KOPT-K1 (cell line): ENCODE data around the gene PFKP.
"Not testable (repeated sequence)": the region's sequence is repeated elsewhere in the genome, so short reads cannot be mapped to it uniquely, and the experiment has no call there.

ENCODE experiments used
- H3K27ac ChIP-seq: fragments of 200-600 bp; sonication (generic); 2 replicates; pipeline ENCODE4 v1.5.1; 2016; ENCODE audit warnings: antibody characterized with exemption, mild to moderate bottlenecking, low read depth, low read length; ENCODE audit not compliant: poor library complexity, severe bottlenecking
- H3K36me3 ChIP-seq: fragments of 200-600 bp; sonication (generic); 2 replicates; pipeline ENCODE4 v1.5.1; 2017; ENCODE audit warnings: antibody characterized with exemption, mild to moderate bottlenecking, low read length, moderate library complexity; ENCODE audit not compliant: insufficient read depth
- H3K9me3 ChIP-seq: fragments of 200-600 bp; sonication (generic); 2 replicates; pipeline ENCODE4 v1.5.1; 2017; ENCODE audit warnings: antibody characterized with exemption, low read length, mild to moderate bottlenecking; ENCODE audit not compliant: insufficient read depth, poor library complexity, severe bottlenecking

Gene PFKP

DNA sequence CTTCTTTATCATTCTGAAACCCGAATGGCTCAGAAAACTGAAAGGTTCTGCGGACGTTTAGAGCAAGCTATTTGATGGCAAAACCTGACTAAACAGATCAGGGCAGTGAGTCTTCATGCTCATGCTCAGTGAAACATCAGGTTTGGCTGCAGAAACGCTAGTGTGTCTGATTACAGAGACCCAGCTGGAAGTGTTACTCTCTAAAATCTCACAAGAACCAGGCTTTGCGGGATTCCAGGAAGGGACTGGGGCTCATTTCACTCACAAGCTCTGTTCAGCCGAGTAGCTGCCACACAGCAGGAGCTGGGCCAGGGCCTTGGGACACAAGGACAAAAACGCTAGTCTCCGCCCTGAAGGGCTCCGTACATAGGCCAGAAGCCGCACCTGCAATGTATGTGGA is 102.3 kb downstream of the PFKP start:
- H3K9me3 ChIP-seq: no peaks in the 10 kb centered on the region
- no peak overlapping the region for H3K27ac ChIP-seq
- peaks cover 55% of the 10 kb centered on the region for H3K36me3 ChIP-seq

DNA sequence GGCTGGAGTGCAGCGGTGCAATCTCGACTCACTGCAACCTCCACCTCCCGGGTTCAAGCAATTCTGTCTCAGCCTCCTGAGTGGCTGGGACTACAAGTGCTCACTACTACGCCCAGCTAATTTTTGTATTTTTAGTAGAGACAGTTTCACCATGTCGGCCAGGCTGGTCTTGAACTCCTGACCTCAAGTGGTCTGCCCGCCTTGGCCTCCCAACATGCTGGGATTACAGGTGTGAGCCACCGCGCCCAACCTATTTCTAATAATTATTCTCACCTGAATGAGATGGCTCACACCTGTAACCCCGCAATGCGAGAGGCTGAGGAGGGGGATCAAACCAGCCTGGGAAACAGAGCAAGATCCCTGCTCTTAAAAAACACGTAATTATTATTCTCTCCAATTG is 104.1 kb downstream of the PFKP start:
- not testable (repeated sequence) for H3K27ac ChIP-seq, H3K9me3 ChIP-seq
- H3K36me3 ChIP-seq: peaks cover 36% of the 10 kb centered on the region

DNA sequence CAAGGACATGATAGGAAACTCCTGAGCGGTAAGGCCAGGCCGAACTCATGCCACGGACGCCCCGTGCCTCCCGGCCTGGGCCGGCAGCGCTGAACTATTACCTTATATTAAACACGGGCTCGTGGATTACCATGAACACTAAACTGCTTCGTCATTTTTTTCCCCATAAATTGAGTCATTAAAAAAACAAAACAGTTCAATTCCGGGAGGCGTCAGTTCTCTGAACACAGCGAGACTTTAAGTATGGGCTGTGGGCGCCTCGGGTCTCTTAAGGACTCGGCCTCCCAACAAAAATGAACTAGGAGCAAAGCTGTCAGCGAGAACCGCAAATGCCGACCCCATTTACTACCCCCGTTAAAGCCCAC is 104.7 kb downstream of the PFKP start:
- Histone ChIP-seq H3K36me3 (peaks cover 31% of the 10 kb centered on the region), H3K27ac (peak overlapping the region; percentile 71), H3K9me3 (no peaks in the 10 kb centered on the region)

DNA sequence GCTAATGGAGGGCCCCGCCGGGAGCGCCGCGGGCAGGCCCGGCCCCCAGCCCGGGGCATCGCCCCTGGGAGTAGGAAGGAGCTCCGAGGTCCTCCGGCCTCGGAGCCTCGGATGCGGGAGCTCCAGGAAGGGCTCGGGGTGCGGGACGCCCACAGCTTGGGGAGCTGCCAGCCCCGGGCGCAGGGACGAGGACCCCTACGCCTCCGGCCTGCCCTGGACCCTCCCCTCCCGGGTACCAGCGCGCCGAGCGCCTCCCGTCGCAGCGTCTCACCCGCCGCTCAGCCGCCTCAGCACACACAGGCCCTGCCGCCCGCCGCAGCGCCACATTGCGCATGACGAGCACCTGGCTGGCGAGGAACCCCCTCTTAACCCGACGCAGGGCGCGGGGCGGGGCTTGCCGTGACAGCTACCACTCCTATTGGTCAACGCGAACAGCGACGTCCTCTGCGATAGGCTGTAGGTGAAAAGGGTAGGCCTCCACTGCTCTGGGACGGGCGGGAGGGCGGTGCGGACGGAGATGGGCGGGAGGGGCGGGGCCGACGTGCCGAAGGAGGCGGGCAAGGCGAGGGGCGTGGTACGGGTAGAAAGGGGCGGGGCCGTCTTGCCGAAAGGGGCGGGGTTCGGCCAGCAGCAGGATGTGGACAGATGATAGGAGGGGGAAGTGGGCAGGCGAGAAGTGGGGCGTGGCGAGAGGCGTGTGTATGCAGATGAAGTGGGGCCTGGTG is 105.3 kb downstream of the PFKP start, which contains the start of gene PITRM1:
Gene PITRM1, minus strand, starts transcription at position 337 of the 725 bp plus-strand sequence. Its CDS starts 10 bp downstream, at position 327.
- no peaks in the 10 kb centered on the region for H3K9me3 ChIP-seq
- peak within 1 kb of the TSS; percentile 71 for H3K27ac ChIP-seq
- H3K36me3 ChIP-seq: peaks cover 25% of the 10 kb centered on the region

DNA sequence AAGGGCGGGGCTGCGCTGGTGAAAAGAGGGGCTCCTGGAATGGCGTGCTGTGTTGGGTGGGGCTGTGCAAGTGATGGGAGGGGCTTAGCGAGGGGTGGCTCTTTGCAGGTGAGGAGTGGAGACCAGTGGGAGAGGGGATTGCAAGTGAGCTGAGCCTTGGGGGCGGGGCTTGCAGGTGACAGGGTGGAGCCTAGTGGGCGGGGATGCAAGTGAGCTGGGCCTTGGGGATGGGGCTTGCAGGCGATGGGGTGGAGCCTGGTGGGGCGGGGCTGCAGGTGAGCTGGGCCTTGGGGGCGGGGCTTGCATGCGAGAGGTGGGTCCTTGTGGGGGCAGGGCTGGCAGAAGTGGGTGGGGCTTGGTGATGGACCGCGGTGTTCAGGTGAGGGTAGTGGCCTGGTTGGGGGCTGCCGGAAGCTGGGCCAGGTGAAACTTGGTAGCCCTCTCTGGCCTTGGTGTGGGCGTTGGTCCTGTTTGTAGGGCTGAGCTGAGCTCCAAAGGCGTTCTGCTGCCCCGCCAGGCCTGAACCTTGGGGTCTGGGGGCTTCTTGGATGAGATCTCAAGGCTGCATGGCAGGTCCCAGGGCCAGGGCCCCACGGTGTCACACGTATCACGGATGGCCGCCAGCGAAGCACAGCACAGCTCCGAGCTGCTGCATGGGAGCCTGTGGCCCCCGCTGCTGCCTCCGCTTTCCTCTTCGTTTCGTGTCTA is 106.0 kb downstream of the PFKP start:
- Histone ChIP-seq H3K27ac (no peak overlapping the region), H3K36me3 (peaks cover 19% of the 10 kb centered on the region)

DNA sequence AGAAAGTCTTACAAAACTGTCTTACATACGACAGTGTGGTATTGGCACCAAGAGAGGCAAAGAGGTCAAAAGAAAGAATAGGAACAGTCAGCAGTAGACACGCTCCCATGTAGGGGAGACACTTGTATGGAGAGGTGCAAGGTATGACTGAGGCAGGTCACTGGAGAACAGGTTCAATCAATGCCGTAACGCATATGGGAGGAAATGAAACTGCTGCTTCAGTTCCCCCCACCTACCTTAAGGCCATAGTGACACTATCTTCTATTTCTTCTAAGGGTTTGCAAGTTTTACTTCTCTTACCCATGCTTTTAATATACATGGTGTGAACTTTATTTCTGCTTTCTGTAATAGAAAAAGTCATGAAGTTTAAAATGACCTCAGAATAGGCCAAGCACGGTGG is 110.7 kb downstream of the PFKP start:
- no peak overlapping the region for H3K27ac ChIP-seq
- no peaks in the 10 kb centered on the region for H3K36me3 ChIP-seq
- H3K9me3 ChIP-seq: no peaks in the 10 kb centered on the region

More for the DNA sequence above, 106.0 kb downstream of the PFKP start:
- no peaks in the 10 kb centered on the region for H3K9me3 ChIP-seq

DNA sequence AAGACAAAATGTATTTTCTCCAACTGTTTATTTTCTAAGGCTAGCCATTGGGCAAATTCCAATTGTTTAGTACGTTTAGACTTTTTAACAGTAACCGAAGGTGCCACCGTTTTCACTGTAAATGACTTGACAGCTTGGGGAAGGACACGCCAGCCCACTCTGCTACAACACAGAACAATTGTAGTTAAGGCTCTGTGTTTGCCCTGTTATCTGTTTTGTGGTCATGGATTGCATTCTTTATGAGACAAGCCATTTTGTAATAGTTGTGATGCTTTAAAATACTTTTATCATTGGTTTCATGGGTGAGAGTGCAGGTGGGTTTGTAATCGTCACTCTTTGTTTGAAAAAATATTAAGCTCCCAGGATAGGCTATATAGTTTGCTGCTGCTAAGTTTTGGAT is 111.8 kb downstream of the PFKP start:
- Histone ChIP-seq H3K36me3 (no peaks in the 10 kb centered on the region), H3K9me3 (no peaks in the 10 kb centered on the region), H3K27ac (no peak overlapping the region)

DNA sequence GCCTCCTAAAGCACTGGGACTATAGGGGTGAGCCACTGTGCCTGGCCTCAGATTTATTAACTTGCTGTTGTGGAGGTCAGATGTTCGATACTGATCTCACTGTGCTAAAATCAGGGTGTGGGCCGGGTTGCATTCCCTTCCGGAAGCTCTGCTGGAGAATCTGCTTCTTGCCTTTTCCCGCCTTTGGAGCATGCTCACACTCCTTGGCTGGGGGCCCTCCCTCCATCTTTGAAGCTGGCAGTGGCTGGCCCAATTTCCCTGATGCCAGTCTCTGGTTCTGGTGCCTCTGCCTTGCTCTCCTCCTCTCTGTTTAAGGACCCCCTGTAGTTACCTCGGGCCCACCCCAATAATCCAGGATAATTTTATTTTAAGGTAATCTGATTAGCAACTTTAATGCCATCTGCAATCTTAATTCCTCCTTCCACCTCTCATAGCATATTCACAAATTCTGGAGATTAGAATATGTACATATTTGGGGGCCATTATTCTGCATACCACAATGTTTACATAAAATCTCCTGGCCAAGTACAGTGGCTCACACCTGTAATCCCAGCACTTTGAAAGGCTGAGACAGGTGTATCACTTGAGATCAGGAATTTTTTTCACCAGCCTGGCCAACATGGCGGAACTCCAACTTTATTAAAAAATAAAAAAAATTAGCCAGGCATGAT is 113.1 kb downstream of the PFKP start:
- no peaks in the 10 kb centered on the region for H3K9me3 ChIP-seq
- no peaks in the 10 kb centered on the region for H3K36me3 ChIP-seq
- H3K27ac ChIP-seq: no peak overlapping the region

DNA sequence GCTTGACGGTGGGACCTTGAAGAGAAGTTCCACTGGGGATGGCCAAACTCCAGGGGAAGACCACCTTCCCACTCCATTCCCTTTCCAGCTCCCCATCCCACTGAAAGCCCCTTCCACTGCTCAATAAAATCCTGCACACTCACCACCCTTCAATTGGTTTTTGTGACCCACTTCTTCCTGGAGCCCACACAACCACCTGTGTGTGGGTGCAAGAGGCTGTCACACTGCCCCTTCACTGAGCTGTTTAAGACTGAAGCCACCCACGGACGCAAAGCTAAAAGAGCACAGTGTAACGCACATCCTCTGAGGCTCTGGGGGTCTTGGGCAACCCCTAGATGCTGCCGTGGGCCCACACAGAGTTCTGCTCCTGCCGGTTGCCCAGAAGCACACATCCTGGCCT is 118.0 kb downstream of the PFKP start:
- no peaks in the 10 kb centered on the region for H3K9me3 ChIP-seq
- no peaks in the 10 kb centered on the region for H3K36me3 ChIP-seq

DNA sequence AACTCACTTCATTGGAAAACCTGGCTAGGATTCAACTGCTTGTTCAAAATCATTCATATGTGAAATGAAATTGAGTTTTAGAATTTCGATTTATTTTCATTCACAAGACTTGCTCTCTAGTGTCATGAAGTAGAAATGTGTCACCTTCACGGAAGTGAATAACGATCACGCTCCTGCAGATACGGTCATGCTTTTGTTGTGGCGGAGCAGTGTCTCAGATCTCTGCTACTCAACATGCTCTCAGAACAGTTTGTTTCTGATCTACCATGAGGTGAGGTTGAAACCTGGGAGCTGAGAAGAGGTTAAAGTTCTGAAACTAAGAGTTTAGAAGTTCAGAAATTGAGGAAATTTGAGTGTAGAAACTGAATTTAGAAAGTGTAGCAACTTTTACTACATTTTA is 119.0 kb downstream of the PFKP start:
- H3K9me3 ChIP-seq: no peaks in the 10 kb centered on the region
- H3K27ac ChIP-seq: peak overlapping the region; percentile 69
- no peaks in the 10 kb centered on the region for H3K36me3 ChIP-seq

More for the DNA sequence above, 118.0 kb downstream of the PFKP start:
- peak overlapping the region; percentile 69 for H3K27ac ChIP-seq
